Smooth muscle cell (in vitro differentiated cells): ENCODE data around the gene RENBP. TPM values are rescaled to one million over a fixed set of nuclear protein-coding genes. Genes with fewer than 3 reads are reported as not detected.

ENCODE experiments used
- DNase-seq: peaks from one replicate; lab custom pipeline; 2025; ENCODE audit not compliant: unreplicated experiment; lab: John Stamatoyannopoulos, UW
- H2AFZ ChIP-seq: fragments of 200-600 bp; sonication (generic); 2 replicates; pipeline ENCODE4 v1.6.0; 2016; ENCODE audit warnings: antibody characterized with exemption, low read depth, mild to moderate bottlenecking
- H3F3A ChIP-seq: fragments of 200-600 bp; sonication (generic); 2 replicates; pipeline ENCODE4 v1.6.0; 2017; ENCODE audit warnings: antibody characterized with exemption, low read depth
- H3K27ac ChIP-seq: fragments of 200-600 bp; sonication (generic); 2 replicates; pipeline ENCODE4 v1.5.1; 2016; ENCODE audit warnings: low read depth, mild to moderate bottlenecking
- H3K27me3 ChIP-seq: fragments of 200-600 bp; sonication (generic); 2 replicates; pipeline ENCODE4 v1.6.1; 2016; ENCODE audit warnings: low read depth, mild to moderate bottlenecking
- H3K36me3 ChIP-seq: fragments of 200-600 bp; sonication (generic); 2 replicates; pipeline ENCODE4 v1.5.1; 2016; ENCODE audit warnings: low read depth
- H3K4me1 ChIP-seq: fragments of 200-600 bp; sonication (generic); 2 replicates; pipeline ENCODE4 v1.5.1; 2016; ENCODE audit warnings: low read depth
- H3K4me2 ChIP-seq: fragments of 200-600 bp; sonication (generic); 2 replicates; pipeline ENCODE4 v1.6.0; 2016; ENCODE audit warnings: mild to moderate bottlenecking
- H3K4me3 ChIP-seq: fragments of 200-600 bp; sonication (generic); 2 replicates; pipeline ENCODE4 v1.5.1; 2016; ENCODE audit warnings: mild to moderate bottlenecking
- H3K79me2 ChIP-seq: fragments of 200-600 bp; sonication (generic); 2 replicates; pipeline ENCODE4 v1.6.0; 2016; ENCODE audit warnings: low read depth, mild to moderate bottlenecking
- H3K9ac ChIP-seq: fragments of 200-600 bp; sonication (generic); 2 replicates; pipeline ENCODE4 v1.6.0; 2016; ENCODE audit warnings: low read depth
- H3K9me3 ChIP-seq: fragments of 200-600 bp; sonication (generic); replicated peaks from 2 replicates; pipeline ENCODE4 v1.5.1; 2016; ENCODE audit warnings: low read depth
- H4K20me1 ChIP-seq: fragments of 200-600 bp; sonication (generic); 2 replicates; pipeline ENCODE4 v1.6.0; 2016; ENCODE audit warnings: low read depth
- CTCF ChIP-seq: fragments of 200-600 bp; sonication (generic); IDR thresholded peaks from 2 replicates; pipeline ENCODE4 v1.5.1; 2017; ENCODE audit warnings: borderline replicate concordance, mild to moderate bottlenecking, antibody characterized with exemption; ENCODE audit not compliant: insufficient read depth, poor library complexity, severe bottlenecking
- WGBS: methylation state at CpG from one replicate; pipeline ENCODE4 v1.1.7; 2016; ENCODE audit warnings: low lambda C conversion rate; 5-methylcytosine and 5-hydroxymethylcytosine counted together
- polyA plus RNA-seq: library from polyadenylated mRNA; unstranded; fragments of >200 nt; fragmentation: Nextera tagmentation; extraction: Ambion mirVana; gene quantifications from 2 replicates; pipeline ENCODE4 v1.2.1, GENCODE V29; 2016
- total RNA-seq: library from RNA; depleted of rRNA; stranded (reverse); fragments of >200 nt; gene quantifications from 2 replicates; pipeline ENCODE4 v1.2.3, GENCODE V29; 2014

The RENBP gene
- total and polyA plus RNA-seq, 2 experiments from 2014 or later: 0.11 TPM; not detected in 1

- Histone ChIP-seq H3K4me3 (no peak overlapping the region), H3K36me3 (no peaks in the 10 kb centered on the region), H3K9me3 (no peaks in the 10 kb centered on the region), H3K27me3 (no peaks in the 10 kb centered on the region), H3K9ac (no peak overlapping the region), H3F3A (no peaks in the 10 kb centered on the region), H3K4me2 (no peak overlapping the region), H3K4me1 (no peaks in the 10 kb centered on the region), H3K79me2 (no peaks in the 10 kb centered on the region), H2AFZ (no peak overlapping the region), H4K20me1 (no peaks in the 10 kb centered on the region), H3K27ac (no peak overlapping the region)
- DNase-seq: no peak
- 89% methylated on average over 16 of the region's 16 CpGs for WGBS
- no peak for TF ChIP-seq CTCF
These were observed 23.4 kb downstream of the RENBP start for GRCh38 chrX:153921070-153921469.

DNA sequence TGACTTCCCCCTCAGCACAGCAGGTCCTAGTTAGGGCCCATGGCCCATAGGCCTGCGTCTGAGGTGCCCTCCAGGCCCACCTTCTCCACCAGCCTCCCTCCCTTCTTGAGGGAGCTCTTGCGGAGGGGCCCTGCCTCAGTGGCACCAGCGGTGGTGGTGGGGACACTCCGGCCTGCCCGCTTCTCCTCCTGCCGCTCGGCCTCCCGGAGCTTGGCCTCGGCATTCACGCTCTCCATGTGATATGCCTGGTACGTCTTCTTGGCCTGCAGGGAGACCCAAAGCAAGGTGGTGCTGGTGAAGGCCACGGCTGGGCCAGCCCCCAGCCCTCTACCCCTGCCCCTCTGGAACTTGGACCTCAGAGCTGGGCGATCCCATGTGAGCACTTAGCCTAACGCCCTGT is 23.9 kb downstream of the RENBP start:
- no peak overlapping the region for H3K9ac ChIP-seq
- H4K20me1 ChIP-seq: no peaks in the 10 kb centered on the region
- no peak overlapping the region for H2AFZ ChIP-seq
- H3K36me3 ChIP-seq: no peaks in the 10 kb centered on the region
- H3K4me3 ChIP-seq: no peak overlapping the region
- 91% methylated on average over 14 of the region's 14 CpGs for whole genome bisulfite sequencing
- H3K27ac ChIP-seq: no peak overlapping the region
- H3K79me2 ChIP-seq: no peaks in the 10 kb centered on the region
- no peak overlapping the region for H3K4me2 ChIP-seq
- no peaks in the 10 kb centered on the region for H3F3A ChIP-seq
- no peaks in the 10 kb centered on the region for H3K4me1 ChIP-seq
- no peak for DNase-seq
- no peaks in the 10 kb centered on the region for H3K27me3 ChIP-seq
- no peak for TF ChIP-seq CTCF
- no peaks in the 10 kb centered on the region for H3K9me3 ChIP-seq

GRCh38 chrX:153919281-153919680 is 25.2 kb downstream of the RENBP start:
- no peaks in the 10 kb centered on the region for H3K36me3 ChIP-seq
- no peaks in the 10 kb centered on the region for H3K79me2 ChIP-seq
- H3K4me3 ChIP-seq: no peak overlapping the region
- no peaks in the 10 kb centered on the region for H3K9me3 ChIP-seq
- H3K27ac ChIP-seq: no peak overlapping the region
- WGBS: 87% methylated on average over 13 of the region's 13 CpGs
- H3K4me1 ChIP-seq: no peaks in the 10 kb centered on the region
- H4K20me1 ChIP-seq: no peaks in the 10 kb centered on the region
- no peak overlapping the region for H2AFZ ChIP-seq
- H3K27me3 ChIP-seq: no peaks in the 10 kb centered on the region
- H3K9ac ChIP-seq: no peak overlapping the region
- no peak for TF ChIP-seq CTCF
- no peaks in the 10 kb centered on the region for H3F3A ChIP-seq
- no peak for DNase-seq
- H3K4me2 ChIP-seq: no peak overlapping the region

GRCh38 chrX:153917869-153918268 is 26.6 kb downstream of the RENBP start:
- no peak overlapping the region for H3K27ac ChIP-seq
- H3K4me3 ChIP-seq: no peak overlapping the region
- H3K36me3 ChIP-seq: no peaks in the 10 kb centered on the region
- no peaks in the 10 kb centered on the region for H4K20me1 ChIP-seq
- H3K9me3 ChIP-seq: no peaks in the 10 kb centered on the region
- H3K4me1 ChIP-seq: no peaks in the 10 kb centered on the region
- H3F3A ChIP-seq: no peaks in the 10 kb centered on the region
- no peak overlapping the region for H2AFZ ChIP-seq
- no peak for DNase-seq
- no peaks in the 10 kb centered on the region for H3K27me3 ChIP-seq
- 81% methylated on average over 6 of the region's 6 CpGs for WGBS
- H3K4me2 ChIP-seq: no peak overlapping the region
- no peak overlapping the region for H3K9ac ChIP-seq
- no peak for TF ChIP-seq CTCF
- no peaks in the 10 kb centered on the region for H3K79me2 ChIP-seq
